HG03520 (cell line): Measurements from ENCODE around the gene PSMA7.
"Not testable (repeated sequence)": the region's sequence is repeated elsewhere in the genome, so short reads cannot be mapped to it uniquely, and the experiment has no call there.

Experiments used
- ATAC-seq: cut with Tn5 transposase; IDR thresholded peaks from one replicate; pipeline ENCODE4 v1.9.1; 2021; ENCODE audit warnings: mild to moderate bottlenecking, moderate library complexity; ENCODE audit not compliant: unreplicated experiment

PSMA7 gene

DNA sequence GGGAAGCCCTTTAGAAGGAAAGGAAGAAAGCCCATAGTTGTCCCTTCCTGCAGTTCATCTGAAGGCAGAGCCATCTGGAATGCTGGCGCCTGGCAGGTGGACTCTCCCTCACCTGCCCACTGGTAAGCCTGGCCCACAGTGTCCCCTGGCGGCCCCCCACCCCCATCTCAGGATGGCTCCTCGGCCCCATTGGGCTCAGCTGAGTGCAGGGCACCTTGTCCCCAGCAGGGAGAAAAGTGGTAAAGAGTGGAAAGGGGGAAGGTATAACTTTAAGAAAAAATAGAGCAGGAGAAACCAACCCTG lies 13.0 kb upstream of the PSMA7 start:
- no peak for ATAC-seq

DNA sequence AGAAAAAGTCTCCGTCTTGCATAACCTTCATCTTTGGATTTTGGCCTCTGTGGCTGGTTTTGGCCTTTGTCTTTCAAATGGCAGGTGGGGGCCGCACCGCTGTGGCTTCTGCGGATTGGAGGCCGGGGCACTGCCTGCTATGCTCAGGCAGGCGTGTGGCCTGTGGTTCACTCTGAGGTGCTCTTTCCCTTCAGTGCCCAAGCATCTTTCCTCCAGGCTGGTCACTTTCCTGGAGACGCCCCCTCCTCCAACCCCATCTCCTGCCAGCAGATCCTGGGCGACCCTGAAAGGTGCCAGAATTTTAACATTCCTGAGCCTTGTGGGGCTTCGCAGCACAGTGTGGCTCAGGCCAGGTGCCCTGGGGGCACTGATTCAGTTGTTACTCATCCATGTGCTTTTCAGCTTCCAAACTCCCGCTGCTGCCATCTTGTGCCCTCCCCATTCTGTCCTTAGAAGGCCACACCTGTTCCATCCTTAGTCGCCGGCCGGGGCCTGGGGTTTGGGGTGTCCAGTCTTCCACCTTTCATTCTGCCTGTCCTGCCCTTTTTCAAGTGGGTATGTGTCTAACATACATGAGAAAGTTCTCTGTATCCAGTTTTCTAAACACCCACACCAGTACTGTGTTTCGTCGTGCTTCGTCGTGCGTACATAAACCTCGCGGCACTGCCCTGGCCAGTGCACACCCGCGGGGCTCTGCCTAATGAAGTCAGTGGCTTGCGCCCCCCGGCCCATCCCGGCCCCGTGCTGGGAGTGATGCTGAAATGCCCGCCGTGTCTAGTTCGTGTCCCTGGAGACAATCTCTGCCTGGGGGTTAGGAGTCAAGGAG lies 12.4 kb upstream of the PSMA7 start:
- no peak for ATAC-seq

DNA sequence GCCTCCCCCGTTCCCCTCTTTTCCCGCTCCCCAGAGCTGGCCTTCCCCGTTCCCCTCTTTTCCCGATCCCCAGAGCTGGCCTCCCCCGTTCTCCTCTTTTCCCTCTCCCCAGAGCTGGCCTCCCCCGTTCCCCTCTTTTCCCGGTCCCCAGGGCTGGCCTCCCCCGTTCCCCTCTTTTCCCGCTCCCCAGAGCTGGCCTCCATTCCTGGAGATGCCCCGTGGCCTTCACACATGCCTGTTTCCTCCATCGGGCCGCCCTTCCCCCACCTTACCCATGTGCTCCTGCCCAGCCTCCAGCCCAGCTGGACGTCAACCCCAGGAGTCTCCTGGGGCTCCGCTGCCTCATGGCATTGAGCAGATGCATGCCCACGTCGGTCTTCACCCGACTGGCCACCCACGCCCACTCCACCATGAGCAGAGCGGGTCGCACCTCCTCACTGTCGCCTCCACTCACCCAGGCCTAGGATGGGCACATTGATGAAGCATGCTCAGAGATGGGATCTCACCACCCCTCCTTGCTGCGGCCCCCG lies 8.7 kb upstream of the PSMA7 start:
- no peak for ATAC-seq

DNA sequence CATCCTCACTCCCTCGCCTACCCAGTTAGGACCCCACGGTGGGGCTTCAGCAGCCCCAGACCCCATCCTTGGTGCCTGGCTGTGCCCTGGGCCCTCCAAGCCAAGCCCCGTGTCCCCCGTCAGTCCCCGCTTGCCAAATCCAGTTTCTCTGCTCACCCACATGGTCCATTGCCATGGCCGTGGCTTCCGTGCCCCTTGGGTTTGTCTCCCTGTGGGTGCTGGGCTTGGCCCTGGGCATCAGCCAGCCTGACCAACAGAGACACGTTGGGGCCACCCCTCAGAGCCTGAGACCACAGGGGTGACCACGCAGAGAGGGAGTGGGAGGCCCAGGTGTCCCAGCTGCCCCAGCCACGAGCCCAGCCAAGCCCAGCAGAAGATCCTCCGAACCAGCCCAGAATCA lies 8.0 kb upstream of the PSMA7 start:
- ATAC-seq = no peak

DNA sequence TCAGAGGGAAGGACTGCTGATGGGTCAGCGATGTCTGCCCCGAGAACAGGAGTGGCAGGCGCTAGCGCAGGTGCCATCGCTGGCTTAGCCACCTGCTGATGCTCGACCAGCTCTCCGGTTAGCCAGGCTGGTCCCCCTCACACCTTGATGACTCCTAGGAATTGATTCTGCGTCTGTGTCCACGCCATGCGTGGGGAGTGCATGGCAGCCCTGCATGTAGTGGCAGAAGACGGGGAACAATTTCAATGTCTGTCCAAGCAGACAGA lies 7.0 kb upstream of the PSMA7 start:
- ATAC-seq = no peak

DNA sequence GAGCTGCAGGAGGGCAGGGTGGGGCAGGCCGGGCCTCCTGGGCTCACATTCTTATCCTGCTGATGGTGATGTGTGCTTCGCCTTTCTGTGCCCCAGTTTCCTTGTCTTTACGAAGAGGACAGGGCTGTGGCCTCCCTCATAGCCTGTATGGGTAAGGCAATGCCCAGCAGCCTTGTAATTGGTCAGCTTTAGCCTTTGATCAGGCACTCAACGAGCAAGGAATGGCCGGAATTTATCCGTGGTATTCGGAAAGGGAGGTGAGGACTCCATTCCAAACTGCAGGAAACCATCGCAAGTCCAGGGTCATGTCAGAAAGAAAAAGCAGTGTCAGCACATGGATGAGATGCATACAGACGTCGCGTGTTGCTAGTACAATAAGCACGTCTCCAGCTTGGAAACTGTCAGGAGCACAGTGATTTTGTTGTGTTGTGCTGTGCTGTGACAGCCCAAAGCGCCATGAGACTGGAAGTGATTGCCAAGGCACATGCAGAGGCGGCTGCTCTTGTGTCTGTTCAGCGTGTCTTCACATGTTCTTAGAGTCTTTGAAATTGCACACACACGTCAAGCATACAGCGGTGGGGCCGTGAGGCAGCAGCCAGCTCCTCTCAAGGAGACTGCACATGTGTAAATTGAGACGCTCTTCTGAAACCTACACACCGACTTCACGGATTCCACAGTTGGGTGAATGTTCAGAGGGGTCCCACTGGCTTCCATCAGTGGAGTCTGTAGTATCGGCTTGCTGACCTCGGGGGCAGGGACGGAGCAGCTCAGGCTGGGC lies 6.5 kb upstream of the PSMA7 start:
- ATAC-seq = no peak

DNA sequence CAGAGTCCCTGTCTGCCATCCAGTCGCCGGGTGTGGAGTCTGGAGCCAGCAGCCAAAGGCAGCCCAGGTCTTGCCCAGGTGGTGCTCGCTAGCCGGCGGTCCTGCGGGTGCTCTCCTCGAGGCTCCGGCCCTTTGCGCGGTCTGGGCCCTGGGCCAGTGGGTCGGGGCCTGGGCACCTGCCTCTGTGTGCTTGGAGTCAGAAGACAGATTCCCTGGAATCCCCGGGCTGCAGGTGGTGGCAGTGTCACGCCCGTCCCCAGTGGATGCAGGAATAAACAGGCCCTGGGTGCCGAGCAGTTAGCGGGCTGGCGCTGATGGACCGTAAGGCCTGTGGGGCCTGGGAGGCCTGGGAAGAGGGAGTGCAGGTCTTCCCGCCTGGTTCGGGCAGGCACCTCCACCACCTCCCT lies 5.7 kb upstream of the PSMA7 start:
- ATAC-seq = no peak

DNA sequence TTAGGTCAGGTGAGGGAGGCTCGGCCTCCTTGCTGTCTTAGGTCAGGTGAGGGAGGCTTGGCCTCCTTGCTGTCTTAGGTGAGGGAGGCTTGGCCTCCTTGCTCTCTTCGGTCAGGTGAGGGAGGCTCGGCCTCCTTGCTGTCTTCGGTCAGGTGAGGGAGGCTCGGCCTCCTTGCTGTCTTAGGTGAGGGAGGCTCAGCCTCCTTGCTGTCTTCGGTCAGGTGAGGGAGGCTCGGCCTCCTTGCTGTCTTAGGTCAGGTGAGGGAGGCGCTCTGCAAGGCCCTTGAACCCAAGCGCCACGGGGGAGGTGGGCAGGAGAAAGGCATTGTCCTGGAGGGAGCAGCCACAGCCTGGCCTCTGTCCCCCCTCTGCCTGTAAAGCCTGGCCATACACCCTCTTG lies 5.2 kb upstream of the PSMA7 start:
- not testable (repeated sequence) for ATAC-seq

DNA sequence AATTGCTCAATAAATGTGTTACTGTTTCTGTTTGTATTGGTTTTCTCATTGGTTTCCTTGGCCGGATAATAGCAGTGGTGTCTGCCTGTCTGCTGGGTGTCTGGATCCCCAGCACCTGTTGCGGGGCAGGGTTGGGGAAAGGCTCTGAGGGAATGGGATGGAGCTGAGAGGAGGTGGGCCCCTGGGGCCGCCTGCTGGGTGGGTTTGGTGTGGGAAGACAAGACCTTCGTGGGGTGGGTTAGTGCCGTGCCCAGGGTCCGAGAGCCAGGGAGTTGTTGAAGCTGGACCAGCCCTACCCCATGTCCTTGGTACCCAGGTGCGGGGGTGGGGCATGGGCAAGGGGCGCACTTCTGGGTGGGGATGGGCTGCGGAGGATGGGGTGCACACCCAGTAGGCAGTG lies 4.3 kb upstream of the PSMA7 start:
- no peak for ATAC-seq

DNA sequence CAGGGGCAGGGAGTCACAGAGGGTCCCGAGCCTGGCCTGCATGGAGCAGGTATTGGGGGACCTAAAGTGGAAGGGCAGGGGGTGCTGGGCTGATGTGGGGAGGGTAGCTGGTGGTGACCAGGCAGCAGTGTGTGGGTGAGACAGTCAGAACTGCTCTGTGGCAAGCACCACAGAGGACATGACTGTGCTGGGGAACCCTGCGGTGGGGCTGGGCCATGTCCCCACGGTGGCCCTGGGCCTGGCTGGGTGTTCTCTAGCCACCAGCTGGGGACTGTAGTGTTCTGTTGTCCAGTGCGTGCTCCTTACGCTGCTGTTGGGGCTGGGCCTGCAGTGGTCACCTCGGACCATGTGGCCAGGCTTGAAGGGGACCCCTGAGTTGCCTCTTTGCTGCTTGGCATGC lies 3.9 kb upstream of the PSMA7 start:
- ATAC-seq = no peak

DNA sequence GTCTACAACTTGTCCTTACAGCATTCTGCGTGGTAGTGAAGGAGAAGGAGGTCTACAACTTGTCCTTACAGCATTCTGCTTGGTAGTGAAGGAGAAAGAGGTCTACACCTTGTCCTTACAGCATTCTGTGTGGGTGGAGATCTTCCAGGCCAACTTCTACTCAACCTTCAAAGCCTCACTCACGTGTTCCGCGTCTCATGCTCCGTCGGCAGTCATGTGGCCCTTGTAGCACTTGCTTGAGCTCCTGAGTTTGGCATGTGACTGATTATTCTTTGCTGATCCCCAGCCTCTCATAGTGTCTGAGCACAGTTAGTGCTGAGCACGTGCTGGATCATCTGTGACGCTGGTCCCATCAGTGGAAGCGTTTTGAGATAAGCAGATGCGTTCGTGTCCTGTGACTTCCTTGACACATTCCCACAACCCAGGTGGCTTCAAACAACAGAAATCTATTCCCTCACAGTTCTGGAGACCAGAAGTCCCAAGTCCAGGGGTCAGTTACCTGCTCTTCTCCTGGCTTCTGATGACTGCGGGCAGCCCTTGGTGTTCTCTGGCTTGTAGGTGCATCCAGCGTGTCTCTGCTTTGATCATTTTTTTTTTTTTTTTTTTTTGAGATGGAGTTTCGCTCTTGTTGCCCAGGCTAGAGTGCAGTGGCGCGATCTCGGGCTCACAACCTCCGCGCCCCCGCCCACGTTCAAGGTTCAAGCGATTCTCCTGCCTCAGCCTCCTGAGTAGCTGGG lies 3.0 kb upstream of the PSMA7 start:
- no peak for ATAC-seq

DNA sequence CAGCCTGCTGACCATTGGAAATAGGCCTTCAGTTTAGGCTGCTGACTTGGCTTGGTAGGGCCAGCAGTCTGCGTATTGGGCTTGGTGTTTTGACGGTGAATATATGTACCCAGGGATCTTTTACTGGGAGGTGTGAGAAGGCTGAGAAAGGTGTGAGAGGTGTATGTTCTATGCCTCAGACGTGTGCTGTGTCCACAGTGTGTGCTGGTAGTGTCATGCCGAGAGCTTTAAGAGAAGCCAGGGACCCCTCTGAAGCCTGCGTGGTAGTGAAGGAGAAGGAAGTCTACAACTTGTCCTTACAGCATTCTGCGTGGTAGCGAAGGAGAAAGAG lies 2.5 kb upstream of the PSMA7 start:
- ATAC-seq = no peak

DNA sequence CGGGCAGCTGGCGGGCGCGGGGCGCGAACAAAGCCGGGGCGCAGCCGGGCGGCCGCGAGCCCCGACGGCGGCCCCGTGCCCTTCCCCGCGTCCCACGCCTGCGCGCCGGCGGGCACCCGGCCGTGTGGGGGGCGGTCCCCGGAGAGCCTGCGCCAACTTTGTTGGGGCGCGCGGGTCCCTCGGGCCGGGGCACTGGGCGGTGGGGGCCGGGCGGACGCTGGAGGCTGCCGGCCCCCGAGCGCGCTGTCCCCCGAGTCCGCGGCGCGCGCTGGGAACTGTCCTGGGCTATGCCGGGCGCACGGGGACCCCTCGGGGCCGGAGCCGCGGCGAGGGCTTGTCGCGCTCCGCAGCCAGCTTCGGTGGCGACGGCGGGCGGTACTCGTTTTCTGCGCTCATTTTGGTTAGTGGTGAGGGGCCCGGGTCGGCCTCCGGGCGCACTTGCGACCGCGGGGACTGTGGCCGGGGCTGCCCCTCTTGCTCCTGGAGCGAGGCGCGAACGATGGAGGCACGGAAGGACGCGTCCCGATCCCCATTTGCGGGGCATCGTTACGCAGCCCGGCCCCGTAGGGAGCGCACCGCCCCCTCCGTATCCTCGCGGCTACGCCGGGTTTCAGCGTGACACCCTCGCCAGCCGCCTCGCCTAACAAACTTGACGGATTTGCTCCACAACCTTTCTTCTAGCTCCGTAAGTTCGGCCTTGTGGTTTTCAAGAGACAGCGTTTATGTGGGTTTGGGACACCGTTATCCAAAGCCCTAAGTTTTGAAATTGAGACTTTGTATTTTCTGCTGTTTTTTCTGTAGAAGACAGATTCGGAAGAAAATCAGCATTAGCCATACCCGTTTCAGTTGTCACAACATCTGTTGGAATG lies 997 bp upstream of the PSMA7 start:
- ATAC-seq = no peak

DNA sequence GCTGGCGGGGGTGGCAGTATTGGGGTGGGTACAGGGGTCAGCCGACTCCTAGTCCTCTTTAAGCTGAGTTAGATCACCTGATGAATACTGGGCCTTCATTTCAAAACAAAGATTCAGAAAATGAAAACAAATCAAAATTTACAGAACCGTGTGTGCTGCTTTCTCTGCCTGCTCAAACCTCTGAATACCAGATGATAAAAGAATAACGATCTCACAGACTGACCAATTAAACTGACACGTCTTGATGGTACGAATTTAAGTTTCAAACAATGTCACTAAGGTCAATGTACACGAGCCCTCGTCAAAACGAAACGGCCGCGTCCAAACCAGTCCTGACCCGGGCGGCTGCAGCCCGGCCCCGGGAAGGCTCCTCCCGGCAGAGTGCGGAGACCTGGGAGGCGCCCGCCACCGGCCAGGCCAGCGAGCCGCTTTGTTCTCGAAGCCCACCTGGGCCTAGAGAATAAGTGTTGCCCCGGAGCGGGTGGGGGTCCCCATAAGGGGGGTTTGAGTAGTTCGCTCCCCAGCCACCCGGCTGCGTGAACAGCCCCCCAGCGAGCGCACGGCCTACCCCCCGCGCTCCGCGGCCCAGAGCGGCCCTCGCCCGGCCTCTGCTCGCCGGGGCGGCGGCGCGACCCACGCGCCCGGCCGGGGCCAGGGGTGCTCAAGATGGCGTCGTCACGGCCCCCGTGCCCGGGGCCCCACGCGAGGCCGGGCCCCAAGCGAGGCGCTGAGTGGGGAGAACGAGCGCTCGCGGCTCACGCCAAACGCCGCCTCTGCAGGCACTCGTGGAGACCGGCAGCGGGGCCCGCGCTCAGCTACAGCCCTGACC lies 728 bp downstream of the PSMA7 start:
- peak; percentile 18 for ATAC-seq

DNA sequence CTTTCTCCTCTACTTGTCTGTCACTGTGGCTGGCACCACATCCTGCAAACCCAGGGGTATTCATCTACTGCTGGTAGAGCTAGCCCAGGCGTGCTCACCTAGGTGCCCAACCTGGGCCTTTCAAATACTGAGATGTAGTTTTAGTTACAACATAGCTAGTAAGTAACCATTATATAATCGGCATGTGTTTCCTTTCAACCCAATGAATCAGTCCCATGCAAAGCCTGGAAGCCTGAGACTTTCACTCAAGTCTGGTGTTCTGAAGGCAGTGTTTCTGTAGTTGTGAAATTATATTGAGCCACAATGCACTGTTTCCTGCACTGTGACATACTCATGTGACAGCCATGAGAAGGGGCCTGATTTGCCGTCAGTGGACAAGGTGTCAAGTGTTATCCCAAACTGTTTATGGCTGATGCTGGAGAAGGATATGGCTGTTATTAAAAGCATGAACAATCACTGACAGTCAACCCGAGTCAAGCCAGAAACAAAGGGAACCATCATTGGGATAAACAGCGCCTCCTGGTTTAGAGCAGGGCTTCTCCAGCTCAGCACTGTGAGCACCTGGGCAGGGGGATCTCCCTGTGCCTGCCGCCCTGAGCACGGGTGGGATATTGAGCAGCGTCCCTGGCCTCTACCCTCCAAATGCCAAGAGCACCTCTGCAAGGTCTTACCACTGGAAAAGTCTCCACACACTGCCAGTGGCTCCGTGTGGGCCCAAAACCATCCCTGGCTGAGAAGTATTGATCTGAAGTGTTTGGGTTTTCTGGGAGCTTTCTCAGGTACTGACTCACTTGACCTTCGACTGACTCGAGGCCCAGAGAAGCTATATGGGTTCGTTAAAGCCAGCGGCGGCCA lies 1.6 kb downstream of the PSMA7 start:
- ATAC-seq = no peak

DNA sequence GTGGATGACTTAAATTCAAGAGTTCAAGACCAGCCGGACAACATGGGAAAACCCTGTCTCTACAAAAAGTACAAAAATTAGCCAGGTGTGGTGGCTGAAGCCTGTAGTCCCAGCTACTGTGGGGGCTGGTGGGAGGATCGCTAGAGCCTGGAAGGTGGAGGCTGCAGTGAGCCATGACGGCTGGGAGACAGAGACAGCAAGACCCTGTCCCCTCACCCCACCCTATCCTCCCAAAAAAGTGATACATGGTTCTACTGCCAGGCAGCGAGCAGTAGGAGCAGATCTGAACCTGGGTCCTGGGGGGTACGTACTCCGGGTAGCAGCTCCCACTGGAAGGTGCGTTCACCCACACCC lies 2.2 kb downstream of the PSMA7 start:
- ATAC-seq = no peak

DNA sequence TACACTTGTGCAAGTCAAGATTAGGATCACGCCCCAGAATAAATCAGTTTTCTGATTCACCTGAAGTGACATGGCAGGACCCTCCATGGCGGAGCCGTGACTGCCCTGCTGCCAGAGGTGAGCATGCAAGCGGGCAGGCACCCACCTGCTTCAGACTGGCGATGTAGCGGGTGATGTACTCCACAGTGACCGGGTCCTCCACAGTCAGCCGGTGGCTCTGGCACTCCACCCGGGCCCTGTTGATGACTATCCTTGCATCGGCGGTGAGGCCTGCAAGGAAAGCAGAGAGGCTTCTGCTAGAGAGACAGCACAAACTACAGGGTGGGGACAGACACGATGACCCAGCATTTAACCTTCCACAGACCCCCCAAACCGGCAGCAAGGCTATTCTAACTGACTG lies 3.6 kb downstream of the PSMA7 start:
- no peak for ATAC-seq

DNA sequence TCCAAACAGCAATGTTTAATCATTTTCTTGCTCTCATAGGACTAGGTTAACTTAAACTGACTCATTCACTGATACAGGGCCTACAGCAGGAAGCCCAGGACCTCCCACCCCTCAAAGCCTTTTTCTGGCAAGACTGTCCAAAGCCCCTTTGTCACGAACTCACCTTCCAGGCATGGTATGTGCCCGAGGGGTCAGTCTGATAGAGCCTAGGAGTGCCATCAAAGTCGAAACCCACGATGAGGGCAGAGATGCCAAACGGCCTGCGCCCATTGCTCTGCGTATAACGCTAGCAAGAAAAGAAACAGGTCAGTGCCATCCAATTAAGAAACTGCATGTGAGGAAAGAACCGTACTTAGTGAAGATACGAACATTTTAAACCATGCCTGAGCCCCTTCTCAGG lies 4.3 kb downstream of the PSMA7 start:
- ATAC-seq = no peak

DNA sequence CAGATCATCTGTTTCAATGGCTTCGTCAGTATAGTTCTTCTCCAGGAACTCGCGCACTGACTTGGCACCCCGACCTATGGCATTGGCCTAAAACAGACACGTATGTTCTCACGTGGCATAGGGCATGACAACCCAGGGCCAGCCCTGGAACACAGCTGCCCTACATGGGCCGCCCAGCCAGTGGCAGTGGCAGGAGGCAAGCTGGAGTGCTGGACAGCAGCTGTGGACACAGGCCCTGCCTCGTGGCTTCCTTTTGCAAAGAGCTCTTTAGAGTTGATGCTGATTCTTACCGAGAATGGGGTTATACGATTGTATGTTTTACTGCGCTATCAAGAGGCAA lies 5.0 kb downstream of the PSMA7 start:
- ATAC-seq = no peak
